T follicular helper cell (primary cell): ENCODE results near the gene PHLDA2.

ENCODE experiments used
- DNase-seq: peaks from one replicate; pipeline ENCODE4 v3.0.0-alpha.2; 2020; ENCODE audit warnings: low read depth

Gene PHLDA2

DNA sequence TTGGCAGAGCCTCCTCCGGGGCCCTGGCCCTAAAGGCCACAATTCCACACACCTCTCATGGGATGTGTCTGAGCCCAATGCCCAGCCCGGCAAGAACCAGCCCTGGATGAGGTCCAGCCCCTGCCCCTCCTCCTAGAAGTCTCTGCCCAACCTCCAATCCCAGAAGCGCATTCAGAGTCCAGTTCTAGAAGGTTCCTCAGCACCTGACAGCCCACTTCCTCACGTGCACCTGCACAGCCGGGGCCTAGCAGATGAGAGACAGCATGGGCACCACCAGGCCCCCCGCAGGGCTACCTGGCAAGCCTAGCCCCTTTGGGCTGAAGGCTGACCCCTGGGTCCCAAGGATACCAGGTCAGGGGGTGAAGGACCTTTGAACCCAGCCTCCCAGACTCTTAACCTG is 32.2 kb downstream of the PHLDA2 start:
- no peak for DNase-seq

DNA sequence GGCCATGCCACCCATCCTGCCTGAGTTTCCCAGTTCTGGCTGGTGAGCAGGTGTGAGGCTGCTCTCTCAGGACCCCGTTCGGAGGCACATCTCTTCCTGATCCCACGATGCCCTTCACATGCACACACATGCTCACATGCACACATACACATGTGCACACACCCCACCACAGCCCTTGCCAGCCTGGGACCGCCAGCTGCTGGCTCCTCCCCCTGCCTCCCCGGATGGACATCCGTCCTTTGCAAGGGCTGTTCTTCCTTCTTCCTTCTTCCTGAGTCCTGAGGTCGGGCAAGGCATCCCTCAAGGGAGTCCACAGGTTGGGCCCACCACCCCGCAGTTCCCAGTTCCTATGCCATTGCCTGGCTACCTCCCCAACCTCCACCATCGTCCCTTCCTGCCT is 33.2 kb downstream of the PHLDA2 start:
- no peak for DNase-seq

DNA sequence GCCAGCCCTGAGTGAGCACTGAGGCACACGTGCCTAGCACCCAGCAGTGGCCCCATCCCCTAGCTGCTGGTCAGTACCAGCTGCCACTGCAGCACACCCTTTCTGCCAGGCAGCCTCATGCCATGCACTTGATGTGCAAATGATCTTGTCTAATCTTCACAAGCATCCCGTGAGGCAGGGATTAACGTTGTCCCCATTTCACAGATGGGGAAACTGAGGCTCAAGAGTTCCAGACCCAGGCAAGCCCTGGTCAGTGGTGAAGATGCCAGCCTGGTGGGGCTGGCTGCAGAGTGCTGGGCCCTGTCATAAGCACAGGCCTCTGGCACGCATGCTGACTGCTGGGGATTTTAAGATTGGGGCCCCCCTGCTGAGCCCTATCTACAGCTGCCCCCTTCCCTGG is 35.3 kb downstream of the PHLDA2 start:
- DNase-seq: no peak

DNA sequence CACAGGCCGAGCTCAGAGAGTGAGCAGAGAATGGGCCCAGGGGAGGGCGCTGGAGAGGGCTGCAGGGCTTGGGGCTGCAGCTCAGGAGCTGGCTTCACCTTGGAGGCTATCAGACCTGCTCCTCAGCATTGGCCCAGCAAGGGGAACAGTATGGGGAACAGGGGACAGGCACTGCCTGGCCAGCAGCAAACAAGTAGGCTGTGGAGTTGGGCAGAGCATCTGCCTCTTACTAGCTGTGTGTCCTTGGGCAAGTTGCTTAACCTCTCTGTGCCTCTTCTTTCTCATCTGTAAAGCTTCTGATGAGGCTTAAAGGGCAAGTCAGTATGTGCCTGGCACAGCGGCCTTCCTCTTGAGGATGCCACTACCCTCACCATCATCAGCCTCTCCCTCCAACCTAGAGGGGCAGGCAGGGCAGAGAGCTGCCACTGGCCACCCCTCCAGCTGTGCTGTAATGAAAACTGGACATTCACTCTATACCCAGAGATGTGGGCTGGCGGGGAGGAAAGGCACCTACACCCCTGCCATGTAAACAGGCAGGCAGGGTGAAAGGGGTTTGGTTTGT is 36.2 kb downstream of the PHLDA2 start:
- DNase-seq: no peak

DNA sequence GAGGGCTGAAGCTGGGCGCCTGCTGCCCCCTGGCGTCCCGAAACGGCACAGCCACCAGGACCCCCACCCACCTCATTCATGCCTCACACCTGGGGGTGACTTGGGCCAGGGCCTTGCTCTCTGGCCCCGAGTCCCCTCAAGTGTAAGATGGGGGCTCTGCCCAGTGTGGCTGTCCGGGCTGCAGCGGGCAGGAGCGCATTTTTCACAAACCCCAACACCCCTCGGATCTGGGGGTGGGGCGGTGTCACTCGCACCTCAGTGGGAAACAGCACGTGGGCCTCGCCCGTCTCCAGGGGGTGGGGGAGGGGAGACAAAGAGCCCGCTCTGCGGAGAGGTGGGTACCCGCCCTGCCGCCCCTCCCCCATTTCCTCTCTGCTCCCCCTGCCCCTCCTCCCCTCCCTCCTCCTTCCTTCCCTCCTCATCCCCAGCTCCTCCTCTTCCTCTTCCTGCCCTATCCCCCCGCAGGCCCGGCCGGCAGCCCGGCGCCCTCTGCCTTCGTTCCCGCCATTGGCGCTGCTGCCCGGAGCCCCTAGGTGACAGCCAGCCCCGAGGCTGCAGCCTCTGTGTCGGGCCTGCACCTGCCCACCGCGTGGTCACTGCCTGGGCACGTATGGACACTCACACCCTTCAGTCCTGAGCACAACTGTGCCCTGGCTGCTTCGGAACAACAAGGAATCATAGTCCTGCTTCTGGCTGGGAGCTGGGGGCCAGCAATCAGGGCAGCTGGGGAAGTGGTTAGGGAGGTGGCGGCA is 36.8 kb downstream of the PHLDA2 start:
- peak; percentile 43 for DNase-seq

DNA sequence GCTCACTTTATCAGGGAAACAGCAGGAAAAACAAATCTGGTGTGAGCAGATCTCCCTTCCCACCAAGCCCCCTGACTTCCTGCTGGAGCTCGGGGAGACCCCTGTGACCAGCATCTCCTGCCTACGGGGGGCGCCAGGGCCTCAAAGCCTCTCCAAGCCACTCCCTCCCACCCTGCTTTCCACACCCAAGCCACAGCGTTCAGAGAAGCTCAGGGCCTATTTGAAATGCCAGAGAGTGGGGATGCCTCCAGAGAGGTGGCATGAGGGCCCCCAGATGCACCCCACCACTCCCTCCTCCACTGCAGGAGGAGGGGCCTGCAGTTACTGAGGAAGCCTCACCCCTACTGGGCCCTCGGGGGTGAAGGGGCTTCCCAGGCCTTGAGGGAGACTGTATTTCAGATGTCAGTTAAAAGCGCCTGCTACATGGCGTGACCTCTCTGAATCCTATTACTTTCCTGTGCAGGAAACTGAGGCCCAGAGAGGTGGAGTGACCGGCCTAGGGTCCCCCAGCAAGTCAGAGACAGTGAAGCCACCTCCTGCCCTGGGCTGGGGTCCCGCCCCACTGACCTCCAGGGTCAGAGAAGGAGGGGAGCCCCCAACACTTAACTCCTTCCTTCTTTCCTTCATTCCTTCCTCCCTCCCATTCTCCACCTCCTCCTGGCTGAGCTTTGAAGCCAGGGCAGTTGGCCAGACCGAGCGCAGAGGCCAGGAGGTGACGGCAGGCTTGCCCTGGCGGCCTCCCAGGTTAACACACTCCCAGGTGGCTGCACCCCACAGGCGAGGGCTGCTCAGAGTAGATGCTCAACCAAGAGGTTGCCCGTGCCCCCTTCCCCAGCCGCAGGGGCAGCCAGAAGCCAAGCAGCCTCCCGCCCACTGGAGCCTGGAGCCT is 37.6 kb downstream of the PHLDA2 start:
- no peak for DNase-seq

DNA sequence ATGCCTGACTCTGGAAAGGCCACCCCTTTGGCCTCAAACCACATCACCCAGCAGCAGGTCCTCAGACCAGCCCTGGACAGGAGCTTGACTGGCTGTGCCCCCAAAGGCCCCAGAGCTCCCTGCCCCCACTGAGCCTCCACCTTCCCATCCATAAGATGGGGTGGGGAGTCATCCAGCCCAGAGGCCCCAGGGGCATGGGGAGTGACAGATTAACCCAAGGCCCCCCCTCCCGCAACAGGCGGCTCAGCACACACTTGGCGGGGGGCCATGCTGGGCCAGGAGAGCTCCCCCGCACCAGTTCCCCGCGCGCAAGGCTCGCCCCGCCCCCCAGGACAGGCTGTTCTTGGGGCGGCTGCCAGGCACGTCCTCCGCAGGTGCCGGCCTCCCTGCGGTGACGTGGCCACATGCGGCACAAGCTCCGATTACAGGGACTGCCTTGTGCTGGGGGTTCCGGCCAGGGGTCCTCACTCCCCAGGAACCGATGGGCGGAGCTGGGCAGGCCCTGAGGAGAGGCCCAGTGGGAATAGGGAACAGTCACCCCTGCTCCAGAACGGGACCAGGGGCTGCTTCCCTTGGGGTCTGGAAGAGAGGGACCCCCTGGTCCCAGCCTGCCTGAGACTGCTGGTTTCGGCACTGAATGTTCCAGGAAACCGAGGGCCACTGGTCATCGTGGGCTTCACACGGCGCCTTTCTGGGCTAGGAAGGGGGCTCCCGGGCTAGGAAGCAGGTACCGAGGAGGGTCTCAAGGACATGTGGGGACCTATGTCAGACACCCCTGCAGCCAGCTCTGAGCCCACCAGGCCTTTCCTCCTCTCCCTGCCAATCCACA is 38.5 kb downstream of the PHLDA2 start:
- DNase-seq: no peak

DNA sequence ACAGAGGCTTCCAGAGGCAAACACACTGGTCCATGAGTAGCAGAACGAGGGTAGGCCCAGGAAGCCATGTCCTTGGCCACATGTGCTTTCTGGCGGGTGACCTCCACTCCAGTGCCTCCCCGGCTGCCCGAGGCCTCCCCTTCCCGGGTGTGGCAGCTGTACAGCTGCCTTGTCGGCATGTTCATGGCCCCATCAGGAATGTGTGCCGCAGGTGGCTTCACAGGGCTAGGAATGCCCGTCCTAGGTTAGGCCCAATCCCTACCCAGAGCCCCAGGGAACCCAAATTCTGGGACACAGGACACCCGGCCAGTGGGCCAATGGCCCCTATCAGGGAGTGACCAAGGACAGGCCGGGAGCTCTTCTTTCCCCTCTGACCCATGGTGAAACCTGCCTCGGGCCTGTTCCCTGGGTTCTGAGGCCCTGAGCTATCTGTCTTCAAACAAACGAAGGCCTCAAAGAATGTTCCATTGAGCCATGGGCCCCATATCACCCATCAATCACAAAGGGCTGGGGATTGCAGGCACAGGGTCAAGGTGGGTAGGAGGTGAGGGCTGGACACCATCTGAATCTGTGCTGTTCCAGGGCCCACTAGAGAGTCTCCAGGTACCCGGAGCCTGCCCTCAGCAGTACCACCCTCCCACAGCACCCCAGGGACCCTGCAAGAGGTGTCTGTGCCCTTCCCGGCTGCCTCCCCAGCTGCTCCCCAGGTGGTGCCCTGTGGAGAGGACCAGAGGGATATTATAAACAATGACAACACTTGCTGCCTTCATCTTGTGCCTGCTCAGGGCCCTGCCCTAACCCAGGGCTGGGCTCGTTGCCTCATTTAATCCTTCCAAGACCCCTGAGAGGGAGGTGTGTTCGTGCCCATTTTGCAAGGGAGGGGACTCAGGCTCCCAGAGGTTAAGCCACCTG is 39.6 kb downstream of the PHLDA2 start:
- no peak for DNase-seq

DNA sequence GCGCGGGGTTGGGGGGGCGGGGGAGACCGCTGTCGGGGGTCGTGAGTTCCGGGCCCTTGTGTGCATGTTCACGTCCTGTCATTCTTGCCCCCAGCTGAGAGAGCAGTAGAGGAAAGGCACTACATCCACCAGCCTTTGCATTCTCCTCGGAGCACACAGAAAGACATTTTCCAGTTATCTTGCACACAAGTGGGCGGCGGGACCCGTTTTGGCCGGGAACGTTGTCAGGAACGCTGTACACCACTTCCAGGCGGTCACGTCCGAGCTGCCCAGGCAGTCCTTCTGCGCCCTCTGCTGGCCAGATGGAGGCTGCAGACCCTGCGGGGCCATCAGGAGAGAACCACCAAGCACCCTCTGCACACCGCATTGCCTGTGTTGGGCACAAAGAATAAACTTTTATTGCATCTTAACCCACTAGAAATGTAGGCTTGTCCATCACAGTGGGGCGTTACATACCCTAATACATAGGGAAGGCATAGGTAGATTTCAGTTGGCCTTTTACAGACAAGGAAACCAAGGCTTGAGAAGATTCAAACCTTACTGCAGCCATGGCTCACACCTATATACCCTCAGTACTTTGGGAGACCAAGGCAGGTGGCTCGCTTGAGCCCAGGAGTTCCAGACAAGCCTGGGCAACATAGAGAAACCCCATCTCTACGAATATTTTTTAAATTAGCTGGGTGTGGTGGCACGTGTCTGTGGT is 40.8 kb downstream of the PHLDA2 start:
- peak; percentile 79 for DNase-seq

DNA sequence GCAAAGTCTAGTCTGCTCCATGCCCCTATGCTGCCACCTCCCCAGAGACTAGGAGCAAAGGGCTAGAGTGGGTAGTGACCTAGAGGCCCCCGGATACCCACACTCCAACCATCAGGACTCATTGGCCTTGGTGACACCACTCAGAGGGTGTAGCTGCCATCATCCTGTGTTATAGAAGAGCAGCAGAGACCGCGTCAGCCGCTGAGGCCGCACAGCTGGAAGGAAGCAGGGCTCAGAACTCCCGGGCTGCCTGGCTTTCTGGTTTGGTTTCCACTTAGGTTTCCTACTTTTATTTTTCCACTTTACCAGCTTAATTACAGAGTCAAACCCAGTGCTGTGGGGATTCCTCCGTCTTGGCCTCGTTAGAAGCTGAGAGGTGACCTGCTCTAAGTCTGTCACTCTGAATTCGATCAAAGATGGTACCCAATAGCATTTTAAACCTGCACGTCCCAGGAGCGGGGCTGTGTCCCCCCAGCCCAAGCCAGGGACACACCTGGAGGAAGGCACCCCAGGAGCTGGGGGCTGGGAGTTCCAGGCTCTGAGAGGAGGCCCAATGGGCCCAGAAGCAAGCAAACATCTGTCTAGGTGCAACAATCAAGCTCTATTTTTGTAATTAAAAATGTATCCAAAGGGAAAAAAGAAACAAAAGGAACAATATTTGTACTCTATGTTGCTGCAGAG is 41.6 kb downstream of the PHLDA2 start:
- DNase-seq: no peak

DNA sequence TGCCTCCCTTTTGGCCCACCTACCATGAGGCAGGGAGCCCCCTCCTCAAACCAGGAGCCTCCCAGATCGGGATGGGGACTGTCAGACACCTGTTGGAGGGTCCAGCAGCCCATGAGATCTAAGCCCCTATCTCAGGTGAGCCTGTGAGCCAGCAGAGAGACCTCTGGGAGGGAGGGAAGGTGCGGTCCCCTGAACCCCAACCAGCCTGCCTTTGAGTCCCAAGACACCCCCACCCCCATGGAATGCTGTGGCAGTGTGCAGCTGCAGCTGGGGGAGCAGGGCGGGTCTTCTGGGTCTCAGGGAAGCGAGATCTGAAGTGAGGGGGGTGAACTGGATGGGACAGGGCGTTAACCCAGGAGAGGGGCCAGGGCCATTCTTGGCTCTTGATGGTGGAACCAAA is 42.3 kb downstream of the PHLDA2 start:
- no peak for DNase-seq

DNA sequence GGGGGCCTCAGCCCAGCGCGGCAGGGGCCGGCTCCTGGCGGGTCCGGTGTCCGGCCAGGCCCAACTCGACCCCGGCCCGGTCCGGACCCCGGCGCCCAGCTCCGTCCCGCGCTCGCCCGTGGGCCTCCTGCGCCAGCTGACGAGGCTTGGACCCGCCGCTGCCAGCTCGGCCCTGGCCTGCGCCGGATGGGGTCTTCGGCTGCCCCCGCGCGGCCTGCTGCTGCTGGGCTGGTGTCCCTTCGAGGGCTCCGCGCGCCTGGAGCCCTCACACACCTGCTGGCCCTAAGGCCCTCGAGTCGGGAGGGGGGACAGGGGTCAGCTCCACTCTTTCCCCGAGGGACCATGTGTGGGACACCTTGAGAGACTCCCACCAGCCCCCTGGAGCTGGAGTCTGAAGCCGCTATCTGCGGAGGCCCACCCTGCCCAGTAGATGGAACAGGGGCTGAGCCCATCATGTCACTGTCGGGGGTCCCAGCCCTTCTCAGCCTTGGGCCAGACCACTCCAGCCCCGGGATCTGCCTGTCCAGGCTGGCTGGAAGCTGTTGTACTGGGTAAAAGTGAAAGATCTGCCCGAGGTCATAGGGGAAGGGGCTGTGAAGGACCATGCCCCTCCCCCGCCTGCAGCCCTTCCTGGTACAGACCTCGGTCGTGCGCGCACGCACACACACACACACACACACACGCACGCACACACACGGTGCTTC is 42.9 kb downstream of the PHLDA2 start:
- no peak for DNase-seq

DNA sequence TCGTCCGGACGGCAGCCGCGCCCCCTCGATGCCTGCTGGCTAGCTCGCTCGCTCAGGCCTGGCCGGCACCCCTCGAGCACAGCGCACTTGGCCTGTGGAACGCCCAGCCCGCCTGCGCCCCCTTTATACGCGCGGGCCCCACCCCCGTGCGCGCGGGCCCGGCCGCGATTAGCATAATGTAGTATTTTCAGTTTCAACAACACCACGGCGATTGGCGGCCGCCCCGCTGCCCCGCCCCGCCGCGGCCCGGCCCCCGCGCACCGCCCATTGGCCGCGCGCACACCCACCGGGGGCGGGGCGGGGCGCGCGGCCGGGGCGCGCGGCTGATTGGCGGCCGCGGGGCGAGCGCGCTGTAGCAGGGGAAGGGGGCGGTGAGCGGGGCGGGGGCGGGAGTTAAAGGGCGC is 43.5 kb downstream of the PHLDA2 start, which contains the start of gene CDKN1C:
CDKN1C (minus strand) TSS at position 98 of the 404 bp plus-strand sequence. CDS start 319 bp downstream, outside the sequence.
- DNase-seq: peak; percentile 78

DNA sequence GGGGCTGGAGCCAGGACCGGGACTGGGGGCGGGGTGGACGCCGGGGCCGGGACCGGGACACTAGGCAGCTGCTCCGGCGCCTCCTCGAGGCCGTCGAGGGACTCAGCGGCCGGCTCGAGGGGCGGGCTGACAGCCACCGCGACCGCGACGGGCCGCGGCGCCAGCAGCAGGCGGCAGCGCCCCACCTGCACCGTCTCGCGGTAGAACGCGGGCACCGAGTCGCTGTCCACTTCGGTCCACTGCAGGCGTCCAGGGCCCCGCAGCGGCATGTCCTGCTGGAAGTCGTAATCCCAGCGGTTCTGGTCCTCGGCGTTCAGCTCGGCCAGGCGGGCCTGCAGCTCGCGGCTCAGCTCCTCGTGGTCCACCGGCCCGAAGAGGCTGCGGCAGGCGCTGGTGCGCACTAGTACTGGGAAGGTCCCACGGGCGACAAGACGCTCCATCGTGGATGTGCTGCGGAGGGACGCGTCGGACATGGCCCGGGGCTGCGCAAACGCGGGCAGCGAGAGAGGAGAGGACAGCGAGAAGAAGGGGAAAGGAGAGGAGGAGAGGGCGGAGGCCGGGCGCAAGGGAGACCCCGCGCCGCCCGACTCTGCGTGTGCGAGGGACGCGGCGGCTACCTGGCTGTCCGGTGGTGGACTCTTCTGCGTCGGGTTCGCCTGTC is 44.1 kb downstream of the PHLDA2 start:
- DNase-seq: no peak

DNA sequence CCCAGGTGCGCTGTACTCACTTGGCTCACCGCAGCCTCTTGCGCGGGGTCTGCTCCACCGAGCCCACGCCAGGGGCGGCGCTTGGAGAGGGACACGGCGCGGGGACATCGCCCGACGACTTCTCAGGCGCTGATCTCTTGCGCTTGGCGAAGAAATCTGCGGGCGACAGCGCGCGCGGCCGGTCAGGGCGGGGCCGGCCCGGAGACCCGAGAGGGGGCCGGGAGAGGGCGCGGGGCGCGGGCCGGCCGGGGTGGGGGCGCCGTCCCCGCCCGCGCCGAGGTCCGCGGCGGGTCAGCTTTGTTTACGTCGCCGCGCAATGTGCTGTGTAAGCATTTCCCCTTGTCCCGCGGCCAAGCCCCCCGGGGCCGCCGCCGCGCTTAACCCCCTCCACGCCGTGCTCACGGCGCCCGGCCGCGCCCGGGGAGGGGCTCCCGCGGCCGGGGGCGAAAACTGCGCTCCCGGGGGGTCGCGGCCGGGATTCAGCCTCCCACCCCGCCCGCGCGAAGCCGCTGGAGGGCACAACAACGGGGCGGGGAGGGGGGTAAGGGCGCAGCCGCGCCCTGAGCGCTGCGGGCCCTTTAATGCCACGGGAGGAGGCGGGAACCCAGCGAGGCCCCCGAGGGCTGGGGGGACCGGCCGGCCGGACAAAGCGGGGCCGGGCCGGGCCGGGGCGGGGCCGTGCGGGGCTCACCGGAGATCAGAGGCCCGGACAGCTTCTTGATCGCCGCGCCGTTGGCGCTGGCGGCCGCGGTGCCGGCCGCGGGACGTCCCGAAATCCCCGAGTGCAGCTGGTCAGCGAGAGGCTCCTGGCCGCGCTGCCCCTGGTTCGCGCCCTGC is 45.0 kb downstream of the PHLDA2 start:
- DNase-seq: no peak

DNA sequence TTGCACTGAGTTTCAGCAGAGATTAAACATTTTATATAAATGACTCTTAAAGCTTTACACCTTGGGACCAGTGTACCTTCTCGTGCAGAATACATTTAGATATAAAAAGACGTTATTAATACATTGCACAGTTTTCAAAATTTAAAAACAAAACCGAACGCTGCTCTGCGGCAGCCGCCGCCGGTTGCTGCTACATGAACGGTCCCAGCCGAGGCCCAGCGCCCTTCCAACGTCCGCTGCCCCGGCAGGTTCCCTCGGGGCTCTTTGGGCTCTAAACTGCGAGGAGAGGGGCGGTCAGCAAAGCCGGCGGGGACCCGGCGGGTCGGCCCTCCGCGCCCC is 45.6 kb downstream of the PHLDA2 start:
- DNase-seq: no peak

DNA sequence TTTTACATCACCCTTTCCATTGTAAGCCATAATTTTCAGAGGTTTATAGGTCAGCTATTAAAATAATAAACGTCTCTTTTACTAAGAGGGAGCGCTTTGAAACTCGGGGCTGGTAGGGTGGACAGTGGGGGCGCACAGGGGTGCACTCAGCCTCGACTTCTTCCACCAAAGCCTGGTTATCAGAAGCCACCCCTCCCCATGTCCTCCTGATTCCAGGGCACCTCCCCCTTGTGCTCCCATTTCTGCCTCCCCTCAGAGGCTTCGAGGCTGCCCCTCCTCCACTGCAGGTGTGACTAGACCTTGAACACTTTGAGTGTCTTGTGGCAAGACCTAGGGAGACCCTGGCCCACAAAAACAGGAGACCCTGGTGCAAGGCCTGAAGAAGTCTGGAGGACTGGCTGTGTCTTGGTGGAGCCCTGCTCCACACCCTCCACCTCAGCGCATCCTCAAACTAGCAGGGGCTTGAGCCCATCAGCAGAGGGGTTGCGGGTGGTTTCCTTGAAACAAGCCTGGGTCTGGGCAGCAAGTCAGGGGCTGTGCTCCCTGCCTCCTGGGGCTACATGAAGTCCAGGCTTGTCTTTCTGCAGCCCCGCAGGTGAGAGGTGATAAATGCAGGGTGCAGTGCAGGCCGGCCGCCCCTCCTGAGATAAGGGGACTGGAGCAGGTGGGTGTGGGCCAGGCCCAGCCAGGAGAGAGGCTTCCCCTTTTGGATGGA is 46.7 kb downstream of the PHLDA2 start:
- DNase-seq: no peak
